Endodermal cell (in vitro differentiated cells): ENCODE results near the gene ITK. TPM values are rescaled to one million over a fixed set of nuclear protein-coding genes. Genes with fewer than 3 reads are reported as not detected.

ENCODE experiments used
- DNase-seq: peaks from one replicate; pipeline ENCODE4 v3.0.0-alpha.2; 2017
- H3K27ac ChIP-seq: 2 replicates; pipeline ENCODE4 v1.5.1; 2013; ENCODE audit warnings: mild to moderate bottlenecking, low read depth, low read length, moderate library complexity
- H3K27me3 ChIP-seq: 2 replicates; pipeline ENCODE4 v1.6.1; 2013; ENCODE audit warnings: mild to moderate bottlenecking, low read length, moderate library complexity; ENCODE audit not compliant: insufficient read depth, control insufficient read depth, poor library complexity, severe bottlenecking
- H3K36me3 ChIP-seq: 2 replicates; pipeline ENCODE4 v1.7.0; 2013; ENCODE audit warnings: mild to moderate bottlenecking, low read length, moderate library complexity; ENCODE audit not compliant: control insufficient read depth, insufficient read depth
- H3K4me1 ChIP-seq: one replicate; pipeline ENCODE4 v1.7.0; 2013; ENCODE audit warnings: low read length; ENCODE audit not compliant: control insufficient read depth, insufficient read depth
- H3K4me3 ChIP-seq: 2 replicates; pipeline ENCODE4 v1.5.1; 2013; ENCODE audit warnings: mild to moderate bottlenecking, low read length, moderate library complexity
- H3K9ac ChIP-seq: 2 replicates; pipeline ENCODE4 v1.6.1; 2013; ENCODE audit warnings: mild to moderate bottlenecking, low read length, moderate library complexity; ENCODE audit not compliant: poor library complexity, severe bottlenecking; ENCODE audit errors: extremely low read depth
- H3K9me3 ChIP-seq: 2 replicates; pipeline ENCODE4 v1.6.1; 2013; ENCODE audit warnings: mild to moderate bottlenecking, low read length, moderate library complexity; ENCODE audit not compliant: control insufficient read depth
- H3K27ac Mint-ChIP-seq: 2 replicates; pipeline ENCODE4 v1.8.0; 2020; ENCODE audit warnings: mixed read lengths
- H3K27me3 Mint-ChIP-seq: 2 replicates; pipeline ENCODE4 v1.8.0; 2021; ENCODE audit warnings: mild to moderate bottlenecking, mixed read lengths; ENCODE audit not compliant: insufficient read depth
- H3K36me3 Mint-ChIP-seq: 2 replicates; pipeline ENCODE4 v1.8.0; 2020; ENCODE audit warnings: low read depth, mixed read lengths
- H3K4me1 Mint-ChIP-seq: 2 replicates; pipeline ENCODE4 v1.8.0; 2020; ENCODE audit warnings: mixed read lengths
- H3K4me3 Mint-ChIP-seq: 2 replicates; pipeline ENCODE4 v1.8.0; 2020; ENCODE audit warnings: mild to moderate bottlenecking, moderate library complexity, mixed read lengths
- H3K9me3 Mint-ChIP-seq: 2 replicates; pipeline ENCODE4 v1.8.0; 2020; ENCODE audit warnings: mild to moderate bottlenecking, mixed read lengths
- WGBS, 2 experiments: methylation state at CpG; one replicate each; pipeline versions ENCODE4 v1.1.5 to v1.1.7; 2013; ENCODE audit warnings: missing lambda C conversion rate in 2 of 2, mixed read lengths in 1 of 2; ENCODE audit not compliant: insufficient coverage in 1 of 2, insufficient read length in 1 of 2; 5-methylcytosine and 5-hydroxymethylcytosine counted together
- long read RNA-seq, 4 experiments: library from polyadenylated mRNA in 2 of 4; library from RNA in 1 of 4; library from capped mRNA in 1 of 4; stranded (forward) in 3 of 4; unstranded in 1 of 4; transcript quantifications; one replicate each; pipeline ENCODE4 v2.0.0, GENCODE V29; 2020 to 2021; ENCODE audit warnings: inconsistent platforms in 1 of 4
- polyA plus RNA-seq, 2 experiments: library from polyadenylated mRNA; stranded (reverse); fragments of 50-300 nt; gene quantifications; one replicate each; pipeline ENCODE4 v1.2.3, GENCODE V29; 2013
- total RNA-seq, 2 donors: library from RNA; stranded (reverse); fragmentation: NEBNext Ultra II Directional in 1 of 2; extraction: Animal tissue kit (Norgen Biotek cat#: 25700) in 1 of 2; gene quantifications; 2 replicates in 1 of 2; 3 replicates in 1 of 2; pipeline ENCODE4 v1.2.1, GENCODE V29; 2021
- TF ChIP-seq, protein P1 (sequence below): fragments of 200-600 bp; sonication (generic); conservative IDR thresholded peaks from 2 replicates; pipeline ENCODE4 v1.5.0; 2021; ENCODE audit warnings: antibody characterized with exemption, mild to moderate bottlenecking

The ITK gene
- under 1 TPM; 0.31 to 0.38 TPM for total RNA-seq
- not detected for polyA plus RNA-seq (2013, experiment 1 of 2)
- 0.08 TPM for polyA plus RNA-seq (2013, experiment 2 of 2)
- long read RNA-seq, experiment 1: 0 reads
- long read RNA-seq, experiment 2: 0 reads
- long read RNA-seq, experiment 3, partial matches to known transcripts: 5 of 5 reads
- long read RNA-seq, experiment 3, other reads (novel, unspliced or antisense): 0 of 5 reads
- long read RNA-seq, experiment 4: 0 reads

DNA sequence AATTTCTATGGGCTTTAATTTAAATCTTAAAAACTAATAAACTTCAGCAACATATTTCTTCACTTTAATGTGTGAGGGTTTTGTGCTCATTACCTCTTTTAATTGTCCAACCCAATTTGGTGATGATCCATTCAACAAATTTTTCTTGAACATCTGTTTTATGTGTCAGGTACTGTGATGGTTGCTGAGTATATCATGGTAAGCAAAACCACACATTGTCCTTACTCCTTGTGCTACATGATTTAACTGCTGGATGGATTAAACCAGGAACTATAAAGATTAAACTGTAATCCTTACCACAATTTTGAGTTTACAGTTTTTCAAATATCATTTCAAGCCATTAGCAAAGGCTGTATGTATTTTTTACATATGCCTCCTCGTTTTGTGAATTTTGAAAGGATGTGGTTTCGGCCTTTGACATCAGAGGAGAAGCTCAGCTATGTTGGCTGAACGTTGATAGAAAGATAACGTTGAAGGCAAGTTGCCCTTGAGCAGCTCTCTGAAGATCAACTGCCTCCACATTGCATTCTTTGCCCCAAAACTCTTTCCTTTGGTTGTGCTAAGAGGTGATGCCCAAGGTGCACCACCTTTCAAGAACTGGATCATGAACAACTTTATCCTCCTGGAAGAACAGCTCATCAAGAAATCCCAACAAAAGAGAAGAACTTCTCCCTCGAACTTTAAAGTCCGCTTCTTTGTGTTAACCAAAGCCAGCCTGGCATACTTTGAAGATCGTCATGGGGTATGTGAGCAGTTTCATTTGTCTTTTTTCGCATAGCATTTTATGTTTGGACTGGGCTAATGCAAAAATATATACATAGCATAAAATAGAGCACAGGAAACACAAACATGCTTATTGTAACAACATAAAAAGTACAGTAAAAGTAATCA is at the start of gene ITK:
Gene ITK (plus strand): TSS at position 467 of the 891 bp plus-strand sequence. CDS start 138 bp downstream, at position 605.
- H3K9ac ChIP-seq: no peak within 1 kb of the TSS
- H3K27me3 ChIP-seq: peaks cover 7% of the 10 kb centered on the region
- no peaks in the 10 kb centered on the region for H3K4me1 ChIP-seq
- H3K9me3 ChIP-seq: no peaks in the 10 kb centered on the region
- no peak within 1 kb of the TSS for H3K4me3 ChIP-seq
- WGBS, 2 experiments: 88 to 89% methylated on average over 3 to 8 of the region's 8 CpGs
- H3K9me3 Mint-ChIP-seq: peaks cover 2% of the 10 kb centered on the region
- H3K4me1 Mint-ChIP-seq: no peaks in the 10 kb centered on the region
- TF ChIP-seq, protein P1, sequence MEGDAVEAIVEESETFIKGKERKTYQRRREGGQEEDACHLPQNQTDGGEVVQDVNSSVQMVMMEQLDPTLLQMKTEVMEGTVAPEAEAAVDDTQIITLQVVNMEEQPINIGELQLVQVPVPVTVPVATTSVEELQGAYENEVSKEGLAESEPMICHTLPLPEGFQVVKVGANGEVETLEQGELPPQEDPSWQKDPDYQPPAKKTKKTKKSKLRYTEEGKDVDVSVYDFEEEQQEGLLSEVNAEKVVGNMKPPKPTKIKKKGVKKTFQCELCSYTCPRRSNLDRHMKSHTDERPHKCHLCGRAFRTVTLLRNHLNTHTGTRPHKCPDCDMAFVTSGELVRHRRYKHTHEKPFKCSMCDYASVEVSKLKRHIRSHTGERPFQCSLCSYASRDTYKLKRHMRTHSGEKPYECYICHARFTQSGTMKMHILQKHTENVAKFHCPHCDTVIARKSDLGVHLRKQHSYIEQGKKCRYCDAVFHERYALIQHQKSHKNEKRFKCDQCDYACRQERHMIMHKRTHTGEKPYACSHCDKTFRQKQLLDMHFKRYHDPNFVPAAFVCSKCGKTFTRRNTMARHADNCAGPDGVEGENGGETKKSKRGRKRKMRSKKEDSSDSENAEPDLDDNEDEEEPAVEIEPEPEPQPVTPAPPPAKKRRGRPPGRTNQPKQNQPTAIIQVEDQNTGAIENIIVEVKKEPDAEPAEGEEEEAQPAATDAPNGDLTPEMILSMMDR: no peak
- no peak within 1 kb of the TSS for H3K4me3 Mint-ChIP-seq
- no peak within 1 kb of the TSS for H3K27ac ChIP-seq
- no peak within 1 kb of the TSS for H3K27ac Mint-ChIP-seq
- no peaks in the 10 kb centered on the region for H3K36me3 ChIP-seq
- H3K36me3 Mint-ChIP-seq: no peaks in the 10 kb centered on the region
- peaks cover 21% of the 10 kb centered on the region for H3K27me3 Mint-ChIP-seq
- DNase-seq: no peak

DNA sequence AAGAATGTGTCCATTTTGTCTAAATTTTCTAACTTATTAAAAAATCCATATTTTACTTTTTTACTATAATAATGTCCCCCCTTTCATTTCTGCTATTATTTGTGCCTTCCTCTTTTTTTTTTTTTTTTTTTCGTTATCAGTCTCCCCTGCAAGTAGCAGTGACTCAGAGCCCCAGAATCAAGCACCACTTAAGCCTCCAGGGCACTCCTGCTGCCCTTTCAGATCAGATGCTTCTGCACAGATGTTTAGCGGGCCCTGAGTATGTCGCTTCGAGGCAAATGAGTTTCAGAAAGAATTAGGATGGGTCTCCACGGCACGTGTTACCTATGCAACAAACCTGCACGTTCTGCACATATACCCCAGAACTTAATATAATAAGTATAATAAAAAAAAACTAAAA is 49.7 kb upstream of the ITK start:
- no peaks in the 10 kb centered on the region for H3K4me1 ChIP-seq
- TF ChIP-seq, protein P1: no peak
- Mint-ChIP-seq H3K4me1 (peaks cover 7% of the 10 kb centered on the region), H3K9me3 (no peaks in the 10 kb centered on the region), H3K27me3 (no peaks in the 10 kb centered on the region), H3K4me3 (no peak overlapping the region), H3K27ac (no peak overlapping the region), H3K36me3 (peaks cover 2% of the 10 kb centered on the region)
- H3K9me3 ChIP-seq: no peaks in the 10 kb centered on the region
- DNase-seq: no peak
- H3K27me3 ChIP-seq: no peaks in the 10 kb centered on the region
- H3K4me3 ChIP-seq: no peak overlapping the region
- peaks cover 7% of the 10 kb centered on the region for H3K36me3 ChIP-seq
- H3K27ac ChIP-seq: no peak overlapping the region
- 81% methylated on average over 5 of the region's 7 CpGs; no CpG with 5 or more reads in 1 of the 2 experiments for WGBS, 2 experiments
- H3K9ac ChIP-seq: no peak overlapping the region

DNA sequence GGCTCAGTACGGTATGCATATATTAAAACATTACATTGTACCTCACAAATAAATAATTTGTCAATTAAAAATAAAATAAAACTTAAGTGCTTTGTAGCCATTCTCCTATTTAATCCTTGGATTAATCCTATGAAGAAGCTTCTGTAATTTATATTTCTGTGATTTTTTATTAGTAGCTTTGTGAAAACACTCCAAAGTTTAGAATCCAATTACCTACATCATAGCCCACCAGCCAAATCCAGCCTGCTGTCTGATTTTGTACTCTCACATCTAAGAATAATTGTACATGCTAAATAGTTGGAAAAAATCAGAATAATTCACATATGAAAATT is 48.4 kb upstream of the ITK start:
- Histone ChIP-seq H3K4me3 (no peak overlapping the region), H3K9me3 (no peaks in the 10 kb centered on the region), H3K36me3 (peaks cover 14% of the 10 kb centered on the region), H3K9ac (no peak overlapping the region), H3K4me1 (no peaks in the 10 kb centered on the region), H3K27me3 (no peaks in the 10 kb centered on the region), H3K27ac (no peak overlapping the region)
- no peak for DNase-seq
- Mint-ChIP-seq H3K9me3 (no peaks in the 10 kb centered on the region), H3K4me3 (no peak overlapping the region), H3K4me1 (peaks cover 10% of the 10 kb centered on the region), H3K27me3 (no peaks in the 10 kb centered on the region), H3K36me3 (peaks cover 3% of the 10 kb centered on the region), H3K27ac (no peak overlapping the region)
- WGBS, 2 experiments: no CpG with 5 or more reads among the region's 1 CpG
- TF ChIP-seq, protein P1: no peak
